ENCODE measurements around the gene GFRA1.

The GFRA1 gene

DNA sequence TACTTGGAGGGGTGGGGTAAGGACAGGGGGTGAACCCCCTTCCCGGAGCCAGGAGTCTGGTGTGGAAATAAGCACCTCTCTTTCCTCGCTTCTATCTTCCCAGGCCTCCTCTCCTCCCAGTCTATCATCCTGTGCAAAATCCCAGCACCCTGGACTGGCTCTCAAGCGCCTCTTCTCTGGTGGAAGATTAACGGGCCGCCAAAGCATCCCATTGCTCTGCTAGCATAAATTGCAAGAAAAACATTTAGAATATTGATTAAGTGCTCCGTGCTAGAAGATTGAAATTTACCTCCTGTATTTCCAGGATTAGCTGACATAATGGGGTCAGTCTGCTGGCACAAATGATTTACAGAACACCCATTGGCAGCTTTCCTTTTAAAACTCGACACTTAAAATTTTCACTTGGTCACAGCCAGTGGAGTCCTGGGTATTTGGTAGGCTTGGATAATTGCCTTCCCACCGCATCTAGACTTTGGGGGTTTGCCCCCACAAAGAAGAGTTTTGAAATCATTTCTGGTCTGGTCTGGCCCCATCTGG lies 189.7 kb downstream of the GFRA1 start:
- Histone ChIP-seq H3K36me3 (ENCODE audit: control insufficient read depth in 2 of 2, insufficient read depth in 1 of 2, low read length in 2 of 2) (no peaks in the 10 kb centered on the region), H3K4me1 (ENCODE audit: control insufficient read depth, insufficient read depth, low read length) (no peaks in the 10 kb centered on the region), H3K4me3 (ENCODE audit: low read depth, low read length) (no peak overlapping the region), H3K27ac (ENCODE audit: extremely low read depth, low read depth, low read length) (no peak overlapping the region), H3K9me3 (ENCODE audit: control insufficient read depth, insufficient read depth, low read depth, low read length) (no peaks in the 10 kb centered on the region)
- POLR2A ChIA-PET: no interaction called here
- no peak for TF ChIP-seq ZNF610 (tag by site-specific recombination; IDR thresholded peaks at IDR 0.05; ENCODE audit: borderline replicate concordance)
- TF ChIP-seq GLIS1 (tag by site-specific recombination; IDR thresholded peaks at IDR 0.05): no peak
- TF ChIP-seq ZNF114 (tag by site-specific recombination; IDR thresholded peaks at IDR 0.05): no peak
- no peak for TF ChIP-seq ZNF10 (tag by site-specific recombination; IDR thresholded peaks at IDR 0.05)
- TF ChIP-seq, protein P1, sequence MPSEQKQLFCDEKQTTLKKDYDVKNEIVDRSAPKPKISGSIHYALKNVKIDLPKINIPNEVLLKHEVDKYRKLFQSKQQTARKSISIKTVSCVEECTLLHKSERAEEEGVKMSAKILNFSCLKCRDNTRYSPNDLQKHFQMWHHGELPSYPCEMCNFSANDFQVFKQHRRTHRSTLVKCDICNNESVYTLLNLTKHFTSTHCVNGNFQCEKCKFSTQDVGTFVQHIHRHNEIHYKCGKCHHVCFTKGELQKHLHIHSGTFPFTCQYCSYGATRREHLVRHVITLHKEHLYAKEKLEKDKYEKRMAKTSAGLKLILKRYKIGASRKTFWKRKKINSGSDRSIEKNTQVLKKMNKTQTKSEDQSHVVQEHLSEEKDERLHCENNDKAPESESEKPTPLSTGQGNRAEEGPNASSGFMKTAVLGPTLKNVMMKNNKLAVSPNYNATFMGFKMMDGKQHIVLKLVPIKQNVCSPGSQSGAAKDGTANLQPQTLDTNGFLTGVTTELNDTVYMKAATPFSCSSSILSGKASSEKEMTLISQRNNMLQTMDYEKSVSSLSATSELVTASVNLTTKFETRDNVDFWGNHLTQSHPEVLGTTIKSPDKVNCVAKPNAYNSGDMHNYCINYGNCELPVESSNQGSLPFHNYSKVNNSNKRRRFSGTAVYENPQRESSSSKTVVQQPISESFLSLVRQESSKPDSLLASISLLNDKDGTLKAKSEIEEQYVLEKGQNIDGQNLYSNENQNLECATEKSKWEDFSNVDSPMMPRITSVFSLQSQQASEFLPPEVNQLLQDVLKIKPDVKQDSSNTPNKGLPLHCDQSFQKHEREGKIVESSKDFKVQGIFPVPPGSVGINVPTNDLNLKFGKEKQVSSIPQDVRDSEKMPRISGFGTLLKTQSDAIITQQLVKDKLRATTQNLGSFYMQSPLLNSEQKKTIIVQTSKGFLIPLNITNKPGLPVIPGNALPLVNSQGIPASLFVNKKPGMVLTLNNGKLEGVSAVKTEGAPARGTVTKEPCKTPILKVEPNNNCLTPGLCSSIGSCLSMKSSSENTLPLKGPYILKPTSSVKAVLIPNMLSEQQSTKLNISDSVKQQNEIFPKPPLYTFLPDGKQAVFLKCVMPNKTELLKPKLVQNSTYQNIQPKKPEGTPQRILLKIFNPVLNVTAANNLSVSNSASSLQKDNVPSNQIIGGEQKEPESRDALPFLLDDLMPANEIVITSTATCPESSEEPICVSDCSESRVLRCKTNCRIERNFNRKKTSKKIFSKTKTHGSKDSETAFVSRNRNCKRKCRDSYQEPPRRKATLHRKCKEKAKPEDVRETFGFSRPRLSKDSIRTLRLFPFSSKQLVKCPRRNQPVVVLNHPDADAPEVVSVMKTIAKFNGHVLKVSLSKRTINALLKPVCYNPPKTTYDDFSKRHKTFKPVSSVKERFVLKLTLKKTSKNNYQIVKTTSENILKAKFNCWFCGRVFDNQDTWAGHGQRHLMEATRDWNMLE (tag by site-specific recombination; conservative IDR thresholded peaks at IDR 0.05; ENCODE audit: low read depth): no peak
- CTCF ChIA-PET: interaction anchor here (1.4 kb wide), 1 partner anchor 39 kb away, joined by 4 read pairs; no protein-coding TSS in a partner anchor

DNA sequence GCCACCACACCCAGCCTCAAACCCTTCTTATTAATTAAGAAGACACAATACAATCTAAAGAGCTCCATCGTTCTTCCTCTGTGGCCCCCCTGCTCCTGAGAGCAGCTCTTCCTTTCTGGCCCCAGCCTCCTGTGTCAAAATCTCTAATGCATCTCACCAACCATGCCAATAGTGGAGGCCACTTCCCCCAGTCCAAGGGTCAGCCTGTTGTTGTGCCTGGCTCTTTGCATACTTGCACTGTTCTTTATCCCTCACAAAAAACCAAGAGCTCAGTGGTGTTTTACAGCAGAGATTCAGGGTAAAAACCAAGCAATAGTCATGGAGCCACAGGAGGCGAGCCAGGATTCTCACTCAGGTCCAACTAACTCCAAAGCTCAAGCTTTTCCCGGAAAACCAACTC lies 190.2 kb downstream of the GFRA1 start:
- no peaks in the 10 kb centered on the region for H3K4me1 ChIP-seq (ENCODE audit: control insufficient read depth, insufficient read depth, low read length)
- ChIA-PET CTCF (interaction anchor here (1.4 kb wide), 1 partner anchor 39 kb away, joined by 4 read pairs; no protein-coding TSS in a partner anchor), POLR2A (no interaction called here)
- TF ChIP-seq ZEB2 (tag by site-specific recombination; IDR thresholded peaks at IDR 0.05) (no peak), GLIS2 (tag by site-specific recombination; IDR thresholded peaks at IDR 0.05) (no peak), ZNF843 (tag by site-specific recombination; IDR thresholded peaks at IDR 0.05) (no peak), SCRT2 (tag by site-specific recombination; IDR thresholded peaks at IDR 0.05) (no peak), YY2 (tag by site-specific recombination; IDR thresholded peaks at IDR 0.05) (no peak), ZNF335 (tag by site-specific recombination; conservative IDR thresholded peaks at IDR 0.05) (no peak), ZFHX2 (tag by site-specific recombination; conservative IDR thresholded peaks at IDR 0.05) (no peak), ZNF366 (tag by site-specific recombination; conservative IDR thresholded peaks at IDR 0.05) (no peak), KLF8 (tag by site-specific recombination; IDR thresholded peaks at IDR 0.05) (no peak), ZNF146 (tag by site-specific recombination; IDR thresholded peaks at IDR 0.05) (no peak)
- TF ChIP-seq, protein P2, sequence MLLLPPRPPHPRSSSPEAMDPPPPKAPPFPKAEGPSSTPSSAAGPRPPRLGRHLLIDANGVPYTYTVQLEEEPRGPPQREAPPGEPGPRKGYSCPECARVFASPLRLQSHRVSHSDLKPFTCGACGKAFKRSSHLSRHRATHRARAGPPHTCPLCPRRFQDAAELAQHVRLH (tag by site-specific recombination; IDR thresholded peaks at IDR 0.05): no peak
- TF ChIP-seq, protein P3, sequence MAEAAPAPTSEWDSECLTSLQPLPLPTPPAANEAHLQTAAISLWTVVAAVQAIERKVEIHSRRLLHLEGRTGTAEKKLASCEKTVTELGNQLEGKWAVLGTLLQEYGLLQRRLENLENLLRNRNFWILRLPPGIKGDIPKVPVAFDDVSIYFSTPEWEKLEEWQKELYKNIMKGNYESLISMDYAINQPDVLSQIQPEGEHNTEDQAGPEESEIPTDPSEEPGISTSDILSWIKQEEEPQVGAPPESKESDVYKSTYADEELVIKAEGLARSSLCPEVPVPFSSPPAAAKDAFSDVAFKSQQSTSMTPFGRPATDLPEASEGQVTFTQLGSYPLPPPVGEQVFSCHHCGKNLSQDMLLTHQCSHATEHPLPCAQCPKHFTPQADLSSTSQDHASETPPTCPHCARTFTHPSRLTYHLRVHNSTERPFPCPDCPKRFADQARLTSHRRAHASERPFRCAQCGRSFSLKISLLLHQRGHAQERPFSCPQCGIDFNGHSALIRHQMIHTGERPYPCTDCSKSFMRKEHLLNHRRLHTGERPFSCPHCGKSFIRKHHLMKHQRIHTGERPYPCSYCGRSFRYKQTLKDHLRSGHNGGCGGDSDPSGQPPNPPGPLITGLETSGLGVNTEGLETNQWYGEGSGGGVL (tag by site-specific recombination; IDR thresholded peaks at IDR 0.05): no peak
- TF ChIP-seq, protein P4, sequence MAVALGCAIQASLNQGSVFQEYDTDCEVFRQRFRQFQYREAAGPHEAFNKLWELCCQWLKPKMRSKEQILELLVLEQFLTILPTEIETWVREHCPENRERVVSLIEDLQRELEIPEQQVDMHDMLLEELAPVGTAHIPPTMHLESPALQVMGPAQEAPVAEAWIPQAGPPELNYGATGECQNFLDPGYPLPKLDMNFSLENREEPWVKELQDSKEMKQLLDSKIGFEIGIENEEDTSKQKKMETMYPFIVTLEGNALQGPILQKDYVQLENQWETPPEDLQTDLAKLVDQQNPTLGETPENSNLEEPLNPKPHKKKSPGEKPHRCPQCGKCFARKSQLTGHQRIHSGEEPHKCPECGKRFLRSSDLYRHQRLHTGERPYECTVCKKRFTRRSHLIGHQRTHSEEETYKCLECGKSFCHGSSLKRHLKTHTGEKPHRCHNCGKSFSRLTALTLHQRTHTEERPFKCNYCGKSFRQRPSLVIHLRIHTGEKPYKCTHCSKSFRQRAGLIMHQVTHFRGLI (tag by site-specific recombination; IDR thresholded peaks at IDR 0.05): no peak
- TF ChIP-seq, protein P5, sequence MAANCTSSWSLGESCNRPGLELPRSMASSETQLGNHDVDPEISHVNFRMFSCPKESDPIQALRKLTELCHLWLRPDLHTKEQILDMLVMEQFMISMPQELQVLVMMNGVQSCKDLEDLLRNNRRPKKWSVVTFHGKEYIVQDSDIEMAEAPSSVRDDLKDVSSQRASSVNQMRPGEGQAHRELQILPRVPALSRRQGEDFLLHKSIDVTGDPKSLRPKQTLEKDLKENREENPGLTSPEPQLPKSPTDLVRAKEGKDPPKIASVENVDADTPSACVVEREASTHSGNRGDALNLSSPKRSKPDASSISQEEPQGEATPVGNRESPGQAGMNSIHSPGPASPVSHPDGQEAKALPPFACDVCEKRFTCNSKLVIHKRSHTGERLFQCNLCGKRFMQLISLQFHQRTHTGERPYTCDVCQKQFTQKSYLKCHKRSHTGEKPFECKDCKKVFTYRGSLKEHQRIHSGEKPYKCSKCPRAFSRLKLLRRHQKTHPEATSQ (tag by site-specific recombination; IDR thresholded peaks at IDR 0.05): no peak
- H3K4me3 ChIP-seq (ENCODE audit: low read depth, low read length): no peak overlapping the region
- no peak overlapping the region for H3K27ac ChIP-seq (ENCODE audit: extremely low read depth, low read depth, low read length)
- no peaks in the 10 kb centered on the region for H3K36me3 ChIP-seq (ENCODE audit: control insufficient read depth in 2 of 2, insufficient read depth in 1 of 2, low read length in 2 of 2)
- no peaks in the 10 kb centered on the region for H3K9me3 ChIP-seq (ENCODE audit: control insufficient read depth, insufficient read depth, low read depth, low read length)

Measured in HEK293 (cell line).